ENCODE measurements around the gene PMEL.

- TF ChIP-seq GATA2 (IDR thresholded peaks at IDR 0.05; ENCODE audit: low read depth, low read length), result no peak
- TF ChIP-seq GATA3 (IDR thresholded peaks at IDR 0.05; ENCODE audit: low read depth, low read length), result no peak
Measured at GRCh38 chr12:55908726-55909512, 56.9 kb downstream of the PMEL start.
